ENCODE results near the gene WNT2B.

DNA sequence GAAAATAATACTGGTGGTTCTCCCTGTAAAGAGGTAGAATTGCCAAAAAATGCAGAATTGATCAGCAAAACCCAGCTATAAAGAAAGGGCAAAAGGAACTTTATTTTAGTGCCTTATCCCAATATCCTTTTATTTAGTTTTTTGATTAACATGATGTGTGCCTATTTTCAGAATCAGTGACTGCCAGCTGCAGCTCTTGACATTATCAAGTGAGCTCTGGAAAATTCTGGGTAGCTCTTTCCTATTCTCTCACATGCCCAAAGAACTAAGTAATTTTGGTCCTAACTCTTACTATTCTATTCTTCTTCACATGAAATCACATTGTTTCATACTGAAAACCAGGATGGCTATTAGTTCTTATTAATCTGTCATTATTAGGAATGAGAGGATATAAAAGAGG is 22.1 kb downstream of the WNT2B start:
- no peak for TF ChIP-seq CTCF (IDR thresholded peaks at IDR 0.05)
- TF ChIP-seq POLR2A (IDR thresholded peaks at IDR 0.05), result no peak

All from heart left ventricle (tissue), 13 donors.